Measurements from ENCODE around the gene PAXIP1.

PAXIP1 gene

GRCh38 chr7:154996101-154996500, 6.8 kb downstream of the PAXIP1 start:
- no peak for DNase-seq

- DNase-seq: no peak
Observed at GRCh38 chr7:154994996-154995395, 7.9 kb downstream of the PAXIP1 start.

GRCh38 chr7:154990964-154991540, 11.9 kb downstream of the PAXIP1 start:
- no peak for DNase-seq

GRCh38 chr7:154987571-154987970, 15.4 kb downstream of the PAXIP1 start:
- DNase-seq: no peak

GRCh38 chr7:154986200-154986945, 16.6 kb downstream of the PAXIP1 start:
- no peak for DNase-seq

- no peak for DNase-seq
Observed at GRCh38 chr7:154985230-154985629, 17.7 kb downstream of the PAXIP1 start.

GRCh38 chr7:154984601-154985188, 18.2 kb downstream of the PAXIP1 start:
- DNase-seq: no peak

- no peak for DNase-seq
Observed at GRCh38 chr7:154978017-154978416, 24.9 kb downstream of the PAXIP1 start.

- no peak for DNase-seq
Observed at GRCh38 chr7:154977250-154977649, 25.7 kb downstream of the PAXIP1 start.

GRCh38 chr7:154976844-154977243, 26.1 kb downstream of the PAXIP1 start:
- no peak for DNase-seq

- no peak for DNase-seq
Observed at GRCh38 chr7:154975984-154976383, 26.9 kb downstream of the PAXIP1 start.

- DNase-seq: no peak
Observed at GRCh38 chr7:154973381-154973780, 29.5 kb downstream of the PAXIP1 start.

GRCh38 chr7:154968336-154969001, 34.5 kb downstream of the PAXIP1 start:
- no peak for DNase-seq

GRCh38 chr7:154967401-154967955, 35.4 kb downstream of the PAXIP1 start:
- no peak for DNase-seq

GRCh38 chr7:154965014-154965413, 37.9 kb downstream of the PAXIP1 start:
- DNase-seq: no peak

GRCh38 chr7:154960063-154960790, 42.7 kb downstream of the PAXIP1 start:
- no peak for DNase-seq

GRCh38 chr7:154956427-154956826, 46.5 kb downstream of the PAXIP1 start:
- DNase-seq: no peak

GRCh38 chr7:154953006-154953684, 49.8 kb downstream of the PAXIP1 start:
- no peak for DNase-seq

- DNase-seq: no peak
Observed at GRCh38 chr7:154950960-154951359, 52.0 kb downstream of the PAXIP1 start.

- no peak for DNase-seq
Observed at GRCh38 chr7:154947604-154948003, 55.3 kb downstream of the PAXIP1 start.

GRCh38 chr7:154946166-154946565, 56.8 kb downstream of the PAXIP1 start:
- no peak for DNase-seq

- no peak for DNase-seq
Observed at GRCh38 chr7:154943906-154944305, 59.0 kb downstream of the PAXIP1 start.

All from right forelimb (tissue), 1 donor.